Ishikawa (cell line): ENCODE results near the gene DACT1.

Experiments
- CEBPB ChIP-seq: IDR thresholded peaks from 2 replicates; pipeline ENCODE4 v1.6.1; 2012
- CREB1 ChIP-seq: IDR thresholded peaks from 2 replicates; pipeline ENCODE4 v1.6.1; 2012; ENCODE audit warnings: low read depth
- EGR1 ChIP-seq: IDR thresholded peaks from 2 replicates; pipeline ENCODE4 v1.6.1; 2012
- EP300 ChIP-seq: IDR thresholded peaks from 2 replicates; pipeline ENCODE4 v1.6.1; 2012; ENCODE audit warnings: borderline replicate concordance
- FOXM1 ChIP-seq: IDR thresholded peaks from 2 replicates; pipeline ENCODE4 v1.6.1; 2012; ENCODE audit warnings: low read depth, borderline replicate concordance
- NFIC ChIP-seq: IDR thresholded peaks from 2 replicates; pipeline ENCODE4 v1.6.1; 2012
- TAF1 ChIP-seq: IDR thresholded peaks from 2 replicates; pipeline ENCODE4 v1.6.1; 2012; ENCODE audit warnings: low read depth, mild to moderate bottlenecking
- TCF12 ChIP-seq: IDR thresholded peaks from 2 replicates; pipeline ENCODE4 v1.6.1; 2012; ENCODE audit warnings: low read depth
- TEAD4 ChIP-seq: IDR thresholded peaks from 2 replicates; pipeline ENCODE4 v1.6.1; 2012
- YY1 ChIP-seq: IDR thresholded peaks from 2 replicates; pipeline ENCODE4 v1.6.1; 2012; ENCODE audit warnings: low read depth
- ZBTB7A ChIP-seq: IDR thresholded peaks from 2 replicates; pipeline ENCODE4 v1.6.1; 2012; ENCODE audit warnings: low read depth
- TF ChIP-seq, protein P1 (sequence below): IDR thresholded peaks from 2 replicates; pipeline ENCODE4 v1.6.1; 2012; ENCODE audit warnings: low read depth, mild to moderate bottlenecking
- TF ChIP-seq, protein P2 (sequence below): IDR thresholded peaks from 2 replicates; pipeline ENCODE4 v1.6.1; 2012
- TF ChIP-seq, protein P3 (sequence below): IDR thresholded peaks from 2 replicates; pipeline ENCODE4 v1.6.1; 2012

Gene DACT1

DNA sequence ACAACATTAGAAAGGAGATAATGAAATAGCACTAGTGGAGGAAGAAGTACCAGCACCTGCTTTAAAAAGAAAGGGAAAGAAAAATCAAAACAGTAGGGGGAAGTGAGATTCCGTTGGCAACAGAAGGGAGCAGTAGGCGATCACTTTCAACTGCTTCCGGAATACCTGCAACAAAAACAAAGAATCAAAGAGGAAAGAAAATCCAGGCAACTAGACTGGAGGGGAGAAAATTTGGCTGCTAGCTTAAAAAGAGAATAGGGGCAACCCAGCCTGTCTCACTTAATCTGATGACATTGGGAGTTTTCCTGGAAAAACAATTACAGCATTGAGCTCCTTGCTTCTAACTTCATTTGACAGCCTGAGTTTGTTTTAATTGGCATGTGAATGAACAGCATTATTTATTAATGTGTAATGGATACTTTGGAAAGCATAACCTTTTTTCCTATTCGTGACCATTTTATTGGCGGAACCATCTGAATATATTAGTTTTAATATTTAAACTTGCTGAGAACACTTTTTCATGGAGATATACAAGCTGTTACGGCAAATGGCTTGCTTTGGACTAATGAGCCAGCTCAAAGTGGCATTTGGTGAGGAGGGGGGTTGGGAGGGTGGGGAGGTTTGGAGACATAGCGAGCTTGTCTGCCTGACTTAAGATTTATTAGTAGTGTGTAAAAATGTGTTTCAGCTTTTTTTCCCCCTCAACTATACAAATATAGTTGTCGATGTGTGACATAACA, 2.5 kb upstream of the DACT1 start:
- TF ChIP-seq, protein P1, sequence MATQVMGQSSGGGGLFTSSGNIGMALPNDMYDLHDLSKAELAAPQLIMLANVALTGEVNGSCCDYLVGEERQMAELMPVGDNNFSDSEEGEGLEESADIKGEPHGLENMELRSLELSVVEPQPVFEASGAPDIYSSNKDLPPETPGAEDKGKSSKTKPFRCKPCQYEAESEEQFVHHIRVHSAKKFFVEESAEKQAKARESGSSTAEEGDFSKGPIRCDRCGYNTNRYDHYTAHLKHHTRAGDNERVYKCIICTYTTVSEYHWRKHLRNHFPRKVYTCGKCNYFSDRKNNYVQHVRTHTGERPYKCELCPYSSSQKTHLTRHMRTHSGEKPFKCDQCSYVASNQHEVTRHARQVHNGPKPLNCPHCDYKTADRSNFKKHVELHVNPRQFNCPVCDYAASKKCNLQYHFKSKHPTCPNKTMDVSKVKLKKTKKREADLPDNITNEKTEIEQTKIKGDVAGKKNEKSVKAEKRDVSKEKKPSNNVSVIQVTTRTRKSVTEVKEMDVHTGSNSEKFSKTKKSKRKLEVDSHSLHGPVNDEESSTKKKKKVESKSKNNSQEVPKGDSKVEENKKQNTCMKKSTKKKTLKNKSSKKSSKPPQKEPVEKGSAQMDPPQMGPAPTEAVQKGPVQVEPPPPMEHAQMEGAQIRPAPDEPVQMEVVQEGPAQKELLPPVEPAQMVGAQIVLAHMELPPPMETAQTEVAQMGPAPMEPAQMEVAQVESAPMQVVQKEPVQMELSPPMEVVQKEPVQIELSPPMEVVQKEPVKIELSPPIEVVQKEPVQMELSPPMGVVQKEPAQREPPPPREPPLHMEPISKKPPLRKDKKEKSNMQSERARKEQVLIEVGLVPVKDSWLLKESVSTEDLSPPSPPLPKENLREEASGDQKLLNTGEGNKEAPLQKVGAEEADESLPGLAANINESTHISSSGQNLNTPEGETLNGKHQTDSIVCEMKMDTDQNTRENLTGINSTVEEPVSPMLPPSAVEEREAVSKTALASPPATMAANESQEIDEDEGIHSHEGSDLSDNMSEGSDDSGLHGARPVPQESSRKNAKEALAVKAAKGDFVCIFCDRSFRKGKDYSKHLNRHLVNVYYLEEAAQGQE, result no peak
- TF ChIP-seq TAF1, result no peak
- no peak for TF ChIP-seq EGR1
- no peak for TF ChIP-seq EP300
- no peak for TF ChIP-seq ZBTB7A
- TF ChIP-seq, protein P2, sequence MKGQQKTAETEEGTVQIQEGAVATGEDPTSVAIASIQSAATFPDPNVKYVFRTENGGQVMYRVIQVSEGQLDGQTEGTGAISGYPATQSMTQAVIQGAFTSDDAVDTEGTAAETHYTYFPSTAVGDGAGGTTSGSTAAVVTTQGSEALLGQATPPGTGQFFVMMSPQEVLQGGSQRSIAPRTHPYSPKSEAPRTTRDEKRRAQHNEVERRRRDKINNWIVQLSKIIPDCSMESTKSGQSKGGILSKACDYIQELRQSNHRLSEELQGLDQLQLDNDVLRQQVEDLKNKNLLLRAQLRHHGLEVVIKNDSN, result no peak
- TF ChIP-seq TCF12, result no peak
- no peak for TF ChIP-seq CREB1
- no peak for TF ChIP-seq NFIC
- TF ChIP-seq CEBPB, result no peak

DNA sequence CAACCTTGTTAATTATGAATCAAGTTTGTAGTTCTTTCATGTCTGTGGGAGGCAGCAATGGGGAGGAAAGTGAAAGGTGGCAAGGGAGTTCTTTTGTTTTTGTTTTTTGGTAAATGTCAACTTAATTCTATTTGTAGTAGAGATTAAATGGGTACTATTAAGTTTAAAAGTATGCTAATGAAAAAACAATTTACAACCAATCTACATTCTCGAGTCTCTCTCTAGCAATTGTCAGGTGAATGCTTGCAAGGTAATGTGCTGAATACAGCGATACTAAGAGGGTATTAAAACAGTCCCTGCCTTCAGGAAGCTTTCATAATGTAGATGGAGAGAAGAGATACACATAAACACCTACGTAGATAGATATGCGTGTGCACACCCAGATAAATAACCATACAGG, 1.6 kb upstream of the DACT1 start:
- TF ChIP-seq, protein P3, sequence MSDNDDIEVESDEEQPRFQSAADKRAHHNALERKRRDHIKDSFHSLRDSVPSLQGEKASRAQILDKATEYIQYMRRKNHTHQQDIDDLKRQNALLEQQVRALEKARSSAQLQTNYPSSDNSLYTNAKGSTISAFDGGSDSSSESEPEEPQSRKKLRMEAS, result no peak
- TF ChIP-seq CEBPB, result no peak
- TF ChIP-seq, protein P1, result no peak
- no peak for TF ChIP-seq EGR1

DNA sequence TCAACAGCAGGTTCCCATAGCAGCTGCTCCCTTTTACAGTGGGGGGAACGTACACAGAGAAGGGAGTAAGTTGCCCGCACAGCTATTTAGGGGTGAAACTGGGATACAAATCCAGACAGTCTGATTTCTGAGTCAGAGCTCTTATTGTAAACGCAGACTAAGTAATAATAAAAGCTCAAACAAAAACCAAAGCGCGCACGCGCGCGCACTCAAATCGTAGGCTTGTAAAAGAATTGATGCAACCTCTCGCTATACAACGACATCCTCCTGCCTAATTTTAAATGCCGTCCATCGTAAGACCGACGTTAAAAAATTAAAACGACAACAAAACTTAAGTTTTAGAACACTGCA, 747 bp upstream of the DACT1 start:
- TF ChIP-seq, protein P2, result no peak
- no peak for TF ChIP-seq TEAD4
- TF ChIP-seq, protein P3, result no peak
- TF ChIP-seq TAF1, result no peak
- TF ChIP-seq, protein P1, result no peak
- TF ChIP-seq EP300, result no peak
- no peak for TF ChIP-seq YY1
- TF ChIP-seq CEBPB, result no peak
- no peak for TF ChIP-seq TCF12

DNA sequence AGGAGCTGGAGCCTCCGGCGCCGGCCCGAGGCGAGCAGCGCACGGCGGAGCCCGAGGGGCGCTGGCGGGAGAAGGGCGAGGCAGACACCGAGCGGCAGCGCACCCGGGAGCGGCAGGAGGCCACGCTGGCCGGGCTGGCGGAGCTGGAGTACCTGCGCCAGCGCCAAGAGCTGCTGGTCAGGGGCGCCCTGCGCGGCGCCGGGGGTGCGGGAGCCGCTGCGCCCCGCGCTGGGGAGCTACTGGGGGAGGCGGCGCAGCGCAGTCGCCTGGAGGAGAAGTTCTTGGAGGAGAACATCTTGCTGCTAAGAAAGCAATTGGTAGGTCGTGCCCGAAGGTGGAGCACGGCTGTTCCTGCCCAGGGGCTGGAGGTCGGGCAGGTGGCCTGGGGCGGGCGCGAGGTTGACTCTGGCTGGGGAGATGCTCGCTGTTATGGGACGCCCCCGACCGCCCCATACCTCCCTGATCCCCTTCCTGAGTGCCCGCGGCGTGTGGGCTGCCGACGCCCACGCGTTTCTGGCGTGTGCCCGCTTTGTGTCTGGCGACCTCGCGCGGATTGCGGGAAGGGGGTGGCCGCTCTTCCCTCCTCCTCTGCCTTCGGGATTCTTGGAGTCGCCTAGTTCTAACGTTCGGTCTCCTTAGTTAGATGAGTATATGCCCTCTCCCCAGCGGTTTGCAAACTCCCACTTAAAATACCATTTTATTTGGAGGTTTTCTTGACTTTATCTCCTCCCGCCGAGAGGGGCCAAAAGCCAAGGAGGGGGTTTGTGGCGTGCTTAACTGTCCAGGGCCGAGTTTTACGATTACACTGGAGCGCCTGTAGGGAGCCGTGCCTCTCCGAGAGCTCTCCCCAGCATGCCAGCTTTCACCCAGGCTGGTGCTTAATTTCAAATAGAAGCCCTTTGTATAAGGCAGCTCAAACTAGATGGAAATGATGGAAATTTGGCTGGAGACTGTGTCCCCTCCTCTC, 752 bp downstream of the DACT1 start:
- TF ChIP-seq EGR1 (peak; percentile 77), NFIC (no peak)

DNA sequence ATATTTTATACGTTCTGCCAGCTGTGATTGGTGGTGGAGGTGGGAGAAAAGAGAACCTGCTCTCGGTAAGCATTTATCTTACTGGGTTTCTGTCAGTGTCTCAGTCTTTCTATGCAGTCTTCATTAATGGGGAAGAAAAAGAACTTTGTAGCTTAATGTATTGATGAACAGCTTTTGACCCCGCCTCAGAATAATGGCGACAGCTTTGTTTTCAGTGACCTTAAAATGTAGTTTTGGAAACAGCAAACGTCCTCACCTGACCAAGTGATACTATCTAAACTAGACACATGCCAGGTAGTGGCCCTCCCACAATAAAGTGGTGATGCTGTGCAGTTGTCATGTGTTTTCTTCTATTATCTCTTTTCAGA, 1.4 kb downstream of the DACT1 start:
- TF ChIP-seq NFIC, result no peak
- no peak for TF ChIP-seq FOXM1
- TF ChIP-seq EGR1, result no peak
- TF ChIP-seq, protein P3, result no peak
- no peak for TF ChIP-seq TCF12
- TF ChIP-seq ZBTB7A, result no peak
- no peak for TF ChIP-seq TAF1
- no peak for TF ChIP-seq CREB1
